Measurements from ENCODE around the gene SLC66A1. TPM values are rescaled to one million over a fixed set of nuclear protein-coding genes. Genes with fewer than 3 reads are reported as not detected.

The SLC66A1 gene
- total and polyA plus RNA-seq, 4 donors, result 4.0 to 15.2 (median 10.6) TPM

DNA sequence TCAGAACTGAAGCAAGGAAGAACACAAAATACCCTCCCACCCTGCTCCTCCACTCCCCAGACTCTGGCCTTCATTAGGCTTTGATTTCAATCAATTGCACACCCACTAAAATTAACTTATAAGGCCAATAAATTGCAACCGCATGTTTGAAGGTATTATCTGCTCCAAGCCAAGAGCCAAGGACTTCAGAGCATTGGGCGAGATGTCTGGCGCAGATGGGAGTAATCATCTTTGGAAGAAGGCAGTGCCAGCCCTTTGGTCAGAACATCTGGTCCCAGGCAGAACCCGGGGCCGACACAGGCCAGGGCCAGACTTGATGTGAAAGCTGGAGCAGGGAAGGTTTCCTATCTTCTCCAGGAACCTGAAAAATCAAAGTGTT lies 60.0 kb downstream of the SLC66A1 start:
- no peaks in the 10 kb centered on the region for H3K36me3 ChIP-seq (ENCODE audit: control insufficient read depth in 1 of 2, insufficient read depth in 2 of 2, low read length in 1 of 2)
- H3K27ac ChIP-seq (ENCODE audit: low read depth in 1 of 2, low read length in 2 of 2), result no peak overlapping the region
- 81 to 82% methylated on average over 5 of the region's 5 CpGs for WGBS, 2 donors
- DNase-seq (no peak), ATAC-seq (ENCODE audit: low FRiP score) (no peak)
- H3K9me3 ChIP-seq (ENCODE audit: control insufficient read depth, low read length), result no peaks in the 10 kb centered on the region
- no peak overlapping the region for H3K4me3 ChIP-seq (ENCODE audit: low read length in 2 of 2)
- no peaks in the 10 kb centered on the region for H3K4me1 ChIP-seq (ENCODE audit: control insufficient read depth in 1 of 2, insufficient read depth in 2 of 2, low read length in 2 of 2)
- intact Hi-C loops (cut with DNase I), result no loop called here
- no peaks in the 10 kb centered on the region for H3K27me3 ChIP-seq (ENCODE audit: control insufficient read depth in 1 of 2, insufficient read depth in 2 of 2, low read length in 1 of 2)

DNA sequence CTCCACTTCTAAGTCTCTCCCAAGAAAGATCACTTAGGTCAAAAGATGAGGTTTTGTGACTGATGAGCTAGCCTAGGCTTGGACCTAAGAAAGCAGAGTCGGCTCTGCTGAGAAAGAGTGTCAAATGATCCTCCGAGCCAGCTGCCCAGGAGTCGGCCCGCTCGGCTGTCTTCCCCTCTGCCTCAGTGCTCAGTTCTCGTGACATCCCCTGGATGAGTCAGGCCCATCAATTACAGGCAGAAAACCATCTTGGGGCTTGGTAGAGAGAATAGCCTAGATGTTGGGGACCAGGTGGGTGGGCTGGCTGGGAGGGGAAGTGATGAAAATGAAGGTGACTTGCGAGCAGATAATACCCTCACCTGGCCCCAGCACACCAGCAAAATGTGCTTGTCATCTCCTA lies 60.5 kb downstream of the SLC66A1 start:
- 81 to 86% methylated on average over 7 of the region's 7 CpGs for WGBS, 2 donors

DNA sequence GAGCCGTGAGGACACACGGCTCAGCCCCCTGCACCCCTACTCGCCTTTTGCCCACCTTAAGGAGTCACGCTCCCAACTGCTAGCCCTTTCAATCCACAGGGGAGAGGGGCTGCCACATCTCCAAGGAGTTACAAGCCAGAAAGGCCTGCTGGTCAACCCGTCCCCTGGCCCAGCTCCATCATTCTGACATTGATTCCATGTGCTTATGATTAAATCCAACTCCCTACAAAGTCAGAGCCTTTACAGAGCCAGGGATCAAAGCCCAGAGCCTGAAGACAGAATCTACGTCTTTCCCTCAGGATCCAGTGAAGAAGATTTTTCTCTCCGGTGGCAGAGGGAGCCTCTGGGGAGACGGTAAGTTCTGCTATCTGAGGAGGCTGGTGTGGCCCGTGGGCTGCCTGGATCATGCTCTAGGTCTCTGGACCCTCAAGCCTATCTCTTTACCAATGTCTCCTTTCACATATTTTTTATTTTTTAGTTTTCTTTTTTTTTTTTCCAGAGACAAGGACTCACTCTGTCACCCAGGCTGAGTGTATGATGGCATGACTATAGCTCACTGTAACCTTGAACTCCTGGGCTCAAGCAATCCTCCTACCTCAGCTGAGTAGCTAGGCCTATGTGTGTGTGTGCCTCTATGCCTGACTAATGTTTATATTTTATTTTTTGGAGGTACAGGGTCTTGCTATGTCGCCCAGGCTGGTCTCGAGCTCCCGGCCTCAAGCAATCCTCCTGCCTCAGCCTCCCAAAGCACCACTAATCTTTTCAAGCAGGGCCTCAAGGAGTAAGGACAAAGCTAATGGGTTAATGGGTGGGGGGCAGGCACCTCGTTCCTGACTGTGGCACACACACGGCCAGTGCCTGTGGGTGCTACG lies 61.3 kb downstream of the SLC66A1 start:
- 75 to 77% methylated on average over 15 of the region's 15 CpGs for WGBS, 2 donors
- ATAC-seq (ENCODE audit: low FRiP score), result no peak
- H3K27ac ChIP-seq (ENCODE audit: low read depth in 1 of 2, low read length in 2 of 2), result no peak overlapping the region
- peak in 1 of 2 donors; percentile 17 for DNase-seq
- H3K27me3 ChIP-seq (ENCODE audit: control insufficient read depth in 1 of 2, insufficient read depth in 2 of 2, low read length in 1 of 2), result no peaks in the 10 kb centered on the region
- H3K36me3 ChIP-seq (ENCODE audit: control insufficient read depth in 1 of 2, insufficient read depth in 2 of 2, low read length in 1 of 2), result peaks cover 0 to 4% of the 10 kb centered on the region in 2 donors
- no peaks in the 10 kb centered on the region for H3K4me1 ChIP-seq (ENCODE audit: control insufficient read depth in 1 of 2, insufficient read depth in 2 of 2, low read length in 2 of 2)
- intact Hi-C loops (cut with DNase I), result no loop called here
- no peaks in the 10 kb centered on the region for H3K9me3 ChIP-seq (ENCODE audit: control insufficient read depth, low read length)
- H3K4me3 ChIP-seq (ENCODE audit: low read length in 2 of 2), result no peak overlapping the region

More for the DNA sequence above, 60.5 kb downstream of the SLC66A1 start:
- Histone ChIP-seq H3K9me3 (ENCODE audit: control insufficient read depth, low read length) (no peaks in the 10 kb centered on the region), H3K27me3 (ENCODE audit: control insufficient read depth in 1 of 2, insufficient read depth in 2 of 2, low read length in 1 of 2) (no peaks in the 10 kb centered on the region), H3K36me3 (ENCODE audit: control insufficient read depth in 1 of 2, insufficient read depth in 2 of 2, low read length in 1 of 2) (no peaks in the 10 kb centered on the region), H3K4me1 (ENCODE audit: control insufficient read depth in 1 of 2, insufficient read depth in 2 of 2, low read length in 2 of 2) (no peaks in the 10 kb centered on the region), H3K27ac (ENCODE audit: low read depth in 1 of 2, low read length in 2 of 2) (no peak overlapping the region), H3K4me3 (ENCODE audit: low read length in 2 of 2) (no peak overlapping the region)
- peak; percentile 20 for ATAC-seq (ENCODE audit: low FRiP score)
- intact Hi-C loops (cut with DNase I), result no loop called here
- DNase-seq, result no peak

DNA sequence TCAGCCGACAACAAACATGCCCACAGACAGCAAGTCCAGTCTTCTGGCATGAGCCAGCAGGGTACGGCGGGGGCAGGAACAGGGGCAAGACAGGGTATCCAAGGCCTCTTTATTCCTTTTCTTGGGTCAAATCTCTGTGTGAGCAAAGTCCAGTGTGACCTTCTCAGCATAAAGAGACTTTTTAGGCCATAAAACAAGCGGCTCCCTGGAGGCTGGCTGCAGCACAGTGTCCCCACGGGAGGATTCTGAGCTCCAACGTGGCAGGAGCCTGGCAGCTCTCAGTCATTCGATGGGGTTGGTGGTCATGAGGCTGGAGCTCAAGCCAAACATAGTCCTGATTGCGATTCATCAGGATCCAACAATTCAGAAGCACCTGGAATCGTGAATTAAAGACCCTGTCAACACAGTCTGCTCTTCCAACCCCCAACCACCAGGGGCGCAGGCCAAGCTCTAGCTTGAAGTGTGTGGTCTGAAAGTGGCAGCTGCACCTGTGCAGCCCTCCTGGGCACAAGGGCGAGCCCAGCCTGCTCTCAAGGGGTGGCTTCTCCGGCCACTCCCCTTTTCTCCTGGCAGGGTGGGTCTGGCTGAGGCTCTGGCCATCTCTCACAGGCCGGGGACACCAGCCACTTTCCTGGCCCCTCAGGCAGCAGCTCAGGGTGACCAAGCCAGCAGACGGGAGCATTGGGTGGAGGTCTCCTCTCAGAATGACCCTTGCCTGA lies 62.1 kb downstream of the SLC66A1 start:
- intact Hi-C loops (cut with DNase I), result no loop called here
- H3K4me1 ChIP-seq (ENCODE audit: control insufficient read depth in 1 of 2, insufficient read depth in 2 of 2, low read length in 2 of 2), result no peaks in the 10 kb centered on the region
- no peak for ATAC-seq (ENCODE audit: low FRiP score)
- no peaks in the 10 kb centered on the region for H3K27me3 ChIP-seq (ENCODE audit: control insufficient read depth in 1 of 2, insufficient read depth in 2 of 2, low read length in 1 of 2)
- H3K36me3 ChIP-seq (ENCODE audit: control insufficient read depth in 1 of 2, insufficient read depth in 2 of 2, low read length in 1 of 2), result peaks cover 0 to 4% of the 10 kb centered on the region in 2 donors
- WGBS, 2 donors, result 77 to 80% methylated on average over 14 of the region's 14 CpGs
- no peaks in the 10 kb centered on the region for H3K9me3 ChIP-seq (ENCODE audit: control insufficient read depth, low read length)
- no peak for DNase-seq
- no peak overlapping the region for H3K27ac ChIP-seq (ENCODE audit: low read depth in 1 of 2, low read length in 2 of 2)
- H3K4me3 ChIP-seq (ENCODE audit: low read length in 2 of 2), result no peak overlapping the region

DNA sequence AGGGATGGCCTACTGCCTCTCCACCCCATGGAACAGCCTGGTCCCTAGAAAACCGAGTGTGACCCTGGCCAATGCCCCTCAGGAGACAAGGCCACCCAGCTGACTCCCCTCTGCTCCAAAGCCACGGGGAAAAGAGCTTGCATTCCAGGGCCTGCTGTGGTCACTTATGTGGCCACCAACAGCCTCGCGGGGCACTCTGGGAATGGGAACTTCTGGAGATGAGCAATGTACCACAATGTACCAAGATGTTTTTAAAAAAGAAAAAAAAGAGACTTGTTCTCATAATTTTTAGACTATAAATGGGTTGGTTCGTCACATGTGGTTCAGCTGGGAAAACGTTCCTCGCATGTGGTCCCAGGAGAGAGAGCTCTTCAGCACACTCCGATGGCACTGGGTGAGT lies 62.8 kb downstream of the SLC66A1 start:
- H3K27me3 ChIP-seq (ENCODE audit: control insufficient read depth in 1 of 2, insufficient read depth in 2 of 2, low read length in 1 of 2), result no peaks in the 10 kb centered on the region
- whole genome bisulfite sequencing, 2 donors, result 76 to 84% methylated on average over 8 of the region's 8 CpGs
- intact Hi-C loops (cut with DNase I), result no loop called here
- DNase-seq (peak in 1 of 2 donors; percentile 30), ATAC-seq (ENCODE audit: low FRiP score) (no peak)
- no peak overlapping the region for H3K27ac ChIP-seq (ENCODE audit: low read depth in 1 of 2, low read length in 2 of 2)
- H3K9me3 ChIP-seq (ENCODE audit: control insufficient read depth, low read length), result no peaks in the 10 kb centered on the region
- no peaks in the 10 kb centered on the region for H3K4me1 ChIP-seq (ENCODE audit: control insufficient read depth in 1 of 2, insufficient read depth in 2 of 2, low read length in 2 of 2)
- peaks cover 0 to 4% of the 10 kb centered on the region in 2 donors for H3K36me3 ChIP-seq (ENCODE audit: control insufficient read depth in 1 of 2, insufficient read depth in 2 of 2, low read length in 1 of 2)
- no peak overlapping the region for H3K4me3 ChIP-seq (ENCODE audit: low read length in 2 of 2)

DNA sequence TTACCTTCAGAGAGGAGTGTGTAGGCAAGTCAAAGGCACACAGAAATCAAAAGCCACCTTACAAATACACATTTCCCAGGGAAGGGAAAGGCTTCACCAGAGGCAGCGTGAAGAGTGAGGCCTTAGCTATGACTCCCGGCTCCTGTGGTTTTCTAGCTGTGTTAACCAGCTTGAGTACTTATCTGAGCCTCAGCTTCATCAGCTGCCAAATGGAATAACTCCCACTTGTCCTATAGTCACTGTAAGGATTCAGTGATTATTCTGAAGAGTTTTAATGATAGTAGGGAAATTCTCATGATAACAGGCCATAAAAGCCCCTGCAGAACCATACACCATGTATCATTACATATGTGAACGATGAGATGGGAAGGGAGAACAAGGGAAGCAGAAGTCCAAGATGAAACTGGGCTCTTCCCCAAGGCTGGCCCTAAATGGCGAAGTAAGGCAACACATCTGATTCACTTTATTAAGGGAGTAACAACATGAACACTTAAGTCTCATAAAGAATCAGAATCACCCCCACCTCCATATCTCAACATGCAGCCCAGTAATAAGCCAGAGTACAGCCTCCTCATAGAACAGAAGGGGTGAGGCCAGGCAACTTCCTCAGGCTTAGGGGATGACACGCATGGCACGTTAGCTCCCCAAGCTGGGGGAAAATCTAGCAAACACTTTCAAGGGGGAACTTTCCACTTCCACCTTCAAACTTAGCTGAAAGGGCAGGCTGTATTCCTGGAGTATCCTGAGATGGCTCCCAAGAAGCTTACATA lies 63.7 kb downstream of the SLC66A1 start:
- intact Hi-C loops (cut with DNase I), result no loop called here
- no peaks in the 10 kb centered on the region for H3K4me1 ChIP-seq (ENCODE audit: control insufficient read depth in 1 of 2, insufficient read depth in 2 of 2, low read length in 2 of 2)
- H3K27me3 ChIP-seq (ENCODE audit: control insufficient read depth in 1 of 2, insufficient read depth in 2 of 2, low read length in 1 of 2), result no peaks in the 10 kb centered on the region
- no peaks in the 10 kb centered on the region for H3K9me3 ChIP-seq (ENCODE audit: control insufficient read depth, low read length)
- peak in 1 of 2 donors; percentile 2 for DNase-seq
- 91 to 93% methylated on average over 6 of the region's 6 CpGs for WGBS, 2 donors
- ATAC-seq (ENCODE audit: low FRiP score), result no peak
- H3K27ac ChIP-seq (ENCODE audit: low read depth in 1 of 2, low read length in 2 of 2), result no peak overlapping the region
- H3K36me3 ChIP-seq (ENCODE audit: control insufficient read depth in 1 of 2, insufficient read depth in 2 of 2, low read length in 1 of 2), result peaks cover 0 to 4% of the 10 kb centered on the region in 2 donors
- no peak overlapping the region for H3K4me3 ChIP-seq (ENCODE audit: low read length in 2 of 2)

DNA sequence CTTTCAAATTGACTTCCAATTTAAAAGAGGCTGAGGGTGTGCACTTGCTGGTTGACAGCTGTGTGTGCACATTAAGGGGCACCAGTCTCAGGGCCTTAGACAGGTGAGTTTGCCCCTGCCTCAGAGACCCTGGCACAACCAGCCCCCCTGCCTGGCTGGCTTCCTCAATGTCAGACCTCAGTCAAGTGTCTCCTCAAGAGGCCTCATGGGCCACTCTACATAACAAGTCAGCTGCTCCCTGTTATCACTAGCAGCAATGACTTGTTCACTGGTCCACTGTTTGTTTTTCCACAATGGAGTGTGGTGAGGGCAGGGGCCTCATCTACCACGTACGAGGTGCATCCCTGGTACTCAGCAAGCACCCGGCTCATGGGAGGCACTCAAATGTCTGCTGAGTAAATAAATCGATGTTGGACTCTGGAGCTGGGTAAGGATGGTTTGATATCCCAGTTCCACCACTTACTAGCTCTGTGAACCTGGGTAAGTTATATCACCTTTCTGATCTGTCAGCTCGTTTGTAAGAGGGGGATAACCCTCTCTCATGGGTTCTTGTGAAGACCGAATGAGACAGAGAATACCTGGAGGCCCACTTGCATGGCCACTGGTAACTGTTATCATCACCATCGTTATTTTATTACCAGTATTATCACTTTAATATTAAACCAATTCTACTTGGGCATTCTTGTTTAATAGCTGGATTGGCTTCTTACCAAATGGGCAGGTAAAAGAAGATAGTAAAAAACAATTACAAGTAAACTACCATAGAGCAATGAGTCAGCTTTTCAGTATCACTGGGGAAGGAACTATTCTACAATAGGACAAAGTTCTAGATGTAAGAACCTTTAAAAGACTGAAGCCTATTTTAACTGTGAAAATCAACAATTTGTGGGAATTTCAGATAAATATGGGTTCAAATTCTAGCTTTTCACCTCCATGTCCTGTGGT lies 64.6 kb downstream of the SLC66A1 start:
- intact Hi-C loops (cut with DNase I), result no loop called here
- Histone ChIP-seq H3K36me3 (ENCODE audit: control insufficient read depth in 1 of 2, insufficient read depth in 2 of 2, low read length in 1 of 2) (peaks cover 0 to 4% of the 10 kb centered on the region in 2 donors), H3K27me3 (ENCODE audit: control insufficient read depth in 1 of 2, insufficient read depth in 2 of 2, low read length in 1 of 2) (no peaks in the 10 kb centered on the region), H3K4me3 (ENCODE audit: low read length in 2 of 2) (no peak overlapping the region), H3K4me1 (ENCODE audit: control insufficient read depth in 1 of 2, insufficient read depth in 2 of 2, low read length in 2 of 2) (no peaks in the 10 kb centered on the region), H3K9me3 (ENCODE audit: control insufficient read depth, low read length) (no peaks in the 10 kb centered on the region), H3K27ac (ENCODE audit: low read depth in 1 of 2, low read length in 2 of 2) (no peak overlapping the region)
- DNase-seq (no peak), ATAC-seq (ENCODE audit: low FRiP score) (no peak)
- 92 to 94% methylated on average over 7 of the region's 7 CpGs for WGBS, 2 donors
